Right lobe of liver (tissue), 4 donors: Measurements from ENCODE around the gene GYG2.

ENCODE experiments used
- POLR2A ChIP-seq: fragments of 450-650 bp; IDR thresholded peaks from one replicate; pipeline ENCODE4 v1.6.1; 2017; ENCODE audit warnings: antibody characterized with exemption, mild to moderate bottlenecking
- TF ChIP-seq, protein P1 (sequence below), 4 donors: fragments of 200-600 bp in 3 of 4; fragments of 450-650 bp in 1 of 4; IDR thresholded peaks; one replicate each; pipeline versions ENCODE4 v1.5.1 to v1.8.0; 2016 to 2022; ENCODE audit warnings: antibody characterized with exemption in 4 of 4, mild to moderate bottlenecking in 2 of 4
- donor health status: DM: no; HTN: no; CAD: no.
- donor health status: DM: no; HTN: no; CAD: no.
- donor health status: DM: no; HTN: yes; CAD: no.

DNA sequence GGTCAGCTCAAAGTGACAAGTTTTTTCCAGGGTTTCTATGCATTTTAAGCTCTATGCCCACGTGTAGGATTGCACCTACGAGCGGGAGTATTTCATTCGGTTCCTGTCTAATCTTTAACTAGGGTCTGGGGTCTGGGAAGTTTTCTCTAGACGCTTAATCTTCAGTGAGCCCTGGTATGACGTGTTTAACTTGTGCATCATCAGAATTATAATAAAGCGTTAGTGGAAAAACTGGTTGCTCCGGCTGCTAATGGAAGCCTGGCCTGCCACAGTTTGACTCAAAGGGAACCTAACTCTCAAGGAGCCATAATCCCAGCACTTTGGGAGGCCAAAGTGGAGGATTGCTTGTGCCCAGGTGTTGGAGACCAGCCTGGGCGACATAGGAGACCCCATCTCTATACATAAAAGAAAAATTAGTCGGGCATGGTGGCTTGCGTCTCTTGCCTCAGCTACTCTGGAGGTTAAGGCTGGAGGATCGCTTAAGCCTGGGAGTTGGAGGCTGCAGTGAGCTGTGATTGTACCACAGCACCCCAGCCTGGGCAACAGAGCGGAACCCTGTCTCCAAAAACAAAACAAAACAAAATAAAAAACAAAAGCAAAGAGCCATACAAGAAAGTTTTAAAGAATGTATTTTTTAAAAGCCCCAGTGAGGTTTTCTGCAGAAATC lies 70.2 kb downstream of the GYG2 start:
- TF ChIP-seq, protein P1, sequence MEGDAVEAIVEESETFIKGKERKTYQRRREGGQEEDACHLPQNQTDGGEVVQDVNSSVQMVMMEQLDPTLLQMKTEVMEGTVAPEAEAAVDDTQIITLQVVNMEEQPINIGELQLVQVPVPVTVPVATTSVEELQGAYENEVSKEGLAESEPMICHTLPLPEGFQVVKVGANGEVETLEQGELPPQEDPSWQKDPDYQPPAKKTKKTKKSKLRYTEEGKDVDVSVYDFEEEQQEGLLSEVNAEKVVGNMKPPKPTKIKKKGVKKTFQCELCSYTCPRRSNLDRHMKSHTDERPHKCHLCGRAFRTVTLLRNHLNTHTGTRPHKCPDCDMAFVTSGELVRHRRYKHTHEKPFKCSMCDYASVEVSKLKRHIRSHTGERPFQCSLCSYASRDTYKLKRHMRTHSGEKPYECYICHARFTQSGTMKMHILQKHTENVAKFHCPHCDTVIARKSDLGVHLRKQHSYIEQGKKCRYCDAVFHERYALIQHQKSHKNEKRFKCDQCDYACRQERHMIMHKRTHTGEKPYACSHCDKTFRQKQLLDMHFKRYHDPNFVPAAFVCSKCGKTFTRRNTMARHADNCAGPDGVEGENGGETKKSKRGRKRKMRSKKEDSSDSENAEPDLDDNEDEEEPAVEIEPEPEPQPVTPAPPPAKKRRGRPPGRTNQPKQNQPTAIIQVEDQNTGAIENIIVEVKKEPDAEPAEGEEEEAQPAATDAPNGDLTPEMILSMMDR (IDR thresholded peaks at IDR 0.05), result no peak
- no peak for TF ChIP-seq POLR2A
